Tibial nerve (tissue), 4 donors: Measurements from ENCODE around the gene CRYZL1.

Experiments
- CTCF ChIP-seq, 5 experiments: fragments of 200-600 bp in 3 of 5; fragments of 450-650 bp in 2 of 5; sonication (generic) in 3 of 5; IDR thresholded peaks; one replicate each; pipeline ENCODE4 v1.5.1; 2016 to 2019; ENCODE audit warnings: antibody characterized with exemption in 5 of 5, mild to moderate bottlenecking in 3 of 5, moderate library complexity in 2 of 5
- EP300 ChIP-seq, 2 donors: sonication (generic); formaldehyde crosslinking; IDR thresholded peaks; one replicate each; pipeline ENCODE4 v1.6.1; 2017; ENCODE audit warnings: antibody characterized with exemption in 2 of 2, mild to moderate bottlenecking in 1 of 2
- POLR2A ChIP-seq, 2 donors: fragments of 450-650 bp; IDR thresholded peaks; one replicate each; pipeline ENCODE4 v1.6.1; 2017; ENCODE audit warnings: antibody characterized with exemption in 2 of 2, mild to moderate bottlenecking in 2 of 2, moderate library complexity in 2 of 2

GRCh38 chr21:33540711-33541104 is 100.8 kb downstream of the CRYZL1 start:
- TF ChIP-seq POLR2A (IDR thresholded peaks at IDR 0.05) (no peak), CTCF (IDR thresholded peaks at IDR 0.05) (no peak), EP300 (IDR thresholded peaks at IDR 0.05) (no peak)
